Pulmonary artery endothelial cell (primary cell): ENCODE results near the gene EZH2. TPM values are rescaled to one million over a fixed set of nuclear protein-coding genes. Genes with fewer than 3 reads are reported as not detected.

Experiments used
- DNase-seq: peaks from one replicate; pipeline ENCODE4 v3.0.0-alpha.2; 2011; ENCODE audit warnings: low read depth, low spot score
- total RNA-seq: library from RNA; depleted of rRNA; stranded (reverse); fragments of >200 nt; gene quantifications from 2 replicates; pipeline ENCODE4 v1.2.3, GENCODE V29; 2014

EZH2 gene
- total RNA-seq, 1 donor from 2014 or later = 17.4 TPM

GRCh38 chr7:148856891-148857290, 27.2 kb downstream of the EZH2 start:
- DNase-seq = no peak

- DNase-seq = no peak
Observed at GRCh38 chr7:148856578-148856881, 27.6 kb downstream of the EZH2 start.

- DNase-seq = no peak
Observed at GRCh38 chr7:148854983-148855382, 29.1 kb downstream of the EZH2 start.

GRCh38 chr7:148852272-148852671, 31.8 kb downstream of the EZH2 start:
- no peak for DNase-seq

- DNase-seq = no peak
Observed at GRCh38 chr7:148850564-148850963, 33.5 kb downstream of the EZH2 start.

GRCh38 chr7:148849393-148850098, 34.5 kb downstream of the EZH2 start:
- DNase-seq = no peak

GRCh38 chr7:148847815-148848734, 36.0 kb downstream of the EZH2 start:
- DNase-seq = peak; percentile 10

GRCh38 chr7:148838905-148839304, 45.2 kb downstream of the EZH2 start:
- no peak for DNase-seq

GRCh38 chr7:148835854-148836253, 48.2 kb downstream of the EZH2 start:
- no peak for DNase-seq

GRCh38 chr7:148834605-148835004, 49.5 kb downstream of the EZH2 start:
- no peak for DNase-seq

GRCh38 chr7:148831782-148832181, 52.3 kb downstream of the EZH2 start:
- no peak for DNase-seq

GRCh38 chr7:148830897-148831692, 53.0 kb downstream of the EZH2 start:
- DNase-seq = no peak

GRCh38 chr7:148828965-148829364, 55.1 kb downstream of the EZH2 start:
- no peak for DNase-seq

GRCh38 chr7:148825338-148825737, 58.8 kb downstream of the EZH2 start:
- DNase-seq = no peak

GRCh38 chr7:148824864-148825263, 59.2 kb downstream of the EZH2 start:
- DNase-seq = no peak

GRCh38 chr7:148821422-148821821, 62.7 kb downstream of the EZH2 start:
- no peak for DNase-seq

GRCh38 chr7:148819697-148820360, 64.3 kb downstream of the EZH2 start:
- no peak for DNase-seq

GRCh38 chr7:148815612-148816011, 68.5 kb downstream of the EZH2 start:
- DNase-seq = no peak

GRCh38 chr7:148814922-148815559, 69.0 kb downstream of the EZH2 start:
- DNase-seq = no peak

- DNase-seq = no peak
Observed at GRCh38 chr7:148813890-148814289, 70.2 kb downstream of the EZH2 start.

GRCh38 chr7:148811892-148812291, 72.2 kb downstream of the EZH2 start:
- DNase-seq = no peak
